SK-N-SH treated with all-trans-retinoic acid at 6 μM for 48 hours (cell line): Measurements from ENCODE around the gene CACNB4.

Experiments
- ARNTL ChIP-seq: fragments of 450-650 bp; formaldehyde crosslinking; IDR thresholded peaks from 2 replicates; pipeline ENCODE4 v1.5.0; 2020; ENCODE audit warnings: low read depth, mild to moderate bottlenecking, moderate library complexity, borderline replicate concordance
- CREB5 ChIP-seq: fragments of 250-450 bp; sonication (Bioruptor Pico); IDR thresholded peaks from 2 replicates; pipeline ENCODE4 v1.5.1; 2020; ENCODE audit warnings: low read depth, mild to moderate bottlenecking, moderate library complexity
- ESRRG ChIP-seq: fragments of 250-450 bp; sonication (Bioruptor Pico); IDR thresholded peaks from 2 replicates; pipeline ENCODE4 v1.6.1; 2021; ENCODE audit warnings: mild to moderate bottlenecking
- POU6F1 ChIP-seq: fragments of 250-450 bp; sonication (Bioruptor Pico); IDR thresholded peaks from 2 replicates; pipeline ENCODE4 v1.8.0; 2021; ENCODE audit warnings: low read depth, mild to moderate bottlenecking, moderate library complexity, borderline replicate concordance
- TCF4 ChIP-seq: fragments of 250-450 bp; sonication (Bioruptor Pico); IDR thresholded peaks from 2 replicates; pipeline ENCODE4 v1.8.0; 2021; ENCODE audit warnings: mild to moderate bottlenecking, moderate library complexity, borderline replicate concordance
- TSHZ2 ChIP-seq: fragments of 250-450 bp; sonication (Bioruptor Pico); IDR thresholded peaks from 2 replicates; pipeline ENCODE4 v1.5.0; 2020; ENCODE audit warnings: mild to moderate bottlenecking, moderate library complexity
- ZFP30 ChIP-seq: fragments of 450-650 bp; formaldehyde crosslinking; IDR thresholded peaks from 2 replicates; pipeline ENCODE4 v1.5.0; 2022; ENCODE audit warnings: mild to moderate bottlenecking, moderate library complexity
- ZNF565 ChIP-seq: fragments of 450-650 bp; formaldehyde crosslinking; conservative IDR thresholded peaks from 2 replicates; pipeline ENCODE4 v1.5.0; 2020; ENCODE audit warnings: low read depth, mild to moderate bottlenecking, moderate library complexity

- no peak for TF ChIP-seq ZFP30 (CRISPR knock-in tag)
- no peak for TF ChIP-seq CREB5 (CRISPR knock-in tag)
- no peak for TF ChIP-seq TSHZ2 (CRISPR knock-in tag)
- TF ChIP-seq ZNF565 (CRISPR knock-in tag), result no peak
- TF ChIP-seq POU6F1, result no peak
- TF ChIP-seq ESRRG, result no peak
- TF ChIP-seq ARNTL (CRISPR knock-in tag), result no peak
- TF ChIP-seq TCF4 (CRISPR knock-in tag), result no peak
Measured at GRCh38 chr2:151842830-151843690, 255.8 kb downstream of the CACNB4 start.
